CD14-positive monocyte (primary cell): ENCODE data around the gene GRIN3B. TPM values are rescaled to one million over a fixed set of nuclear protein-coding genes. Genes with fewer than 3 reads are reported as not detected.

Source experiments
- DNase-seq, 3 donors: peaks; one replicate each; pipeline ENCODE4 v3.0.0-alpha.2; 2011 to 2022
- H2AFZ ChIP-seq: 2 replicates; pipeline ENCODE4 v1.6.0; 2012; ENCODE audit warnings: mild to moderate bottlenecking, low read depth, low read length, inconsistent platforms; ENCODE audit not compliant: insufficient read depth, poor library complexity, severe bottlenecking
- H3K27ac ChIP-seq, 2 donors: 1 replicate in 1 of 2; 2 replicates in 1 of 2; pipeline ENCODE4 v1.5.1; 2012 to 2013; ENCODE audit warnings: low read length in 2 of 2, control low read depth in 1 of 2, inconsistent platforms in 1 of 2, low read depth in 1 of 2, mild to moderate bottlenecking in 1 of 2
- H3K27me3 ChIP-seq, 2 donors: one replicate each; pipeline versions ENCODE4 v1.6.0 to v1.6.1; 2011 to 2013; ENCODE audit warnings: low read length in 2 of 2; ENCODE audit not compliant: control insufficient read depth in 2 of 2, insufficient read depth in 2 of 2
- H3K36me3 ChIP-seq, 2 donors: replicated peaks in 1 of 2; 1 replicate in 1 of 2; 2 replicates in 1 of 2; pipeline versions ENCODE4 v1.5.1 to v1.6.1; 2012 to 2013; ENCODE audit warnings: low read length in 2 of 2, control low read depth in 1 of 2, inconsistent platforms in 1 of 2, mild to moderate bottlenecking in 1 of 2; ENCODE audit not compliant: insufficient read depth in 2 of 2, control insufficient read depth in 1 of 2
- H3K4me1 ChIP-seq, 2 donors: 1 replicate in 1 of 2; 2 replicates in 1 of 2; pipeline versions ENCODE4 v1.5.1 to v1.6.1; 2012 to 2013; ENCODE audit warnings: low read length in 2 of 2, control low read depth in 1 of 2, inconsistent platforms in 1 of 2, mild to moderate bottlenecking in 1 of 2, moderate library complexity in 1 of 2; ENCODE audit not compliant: insufficient read depth in 2 of 2, control insufficient read depth in 1 of 2
- H3K4me2 ChIP-seq: replicated peaks from 2 replicates; pipeline ENCODE3; 2012; ENCODE audit warnings: low read length, moderate library complexity, mild to moderate bottlenecking; ENCODE audit not compliant: poor library complexity, severe bottlenecking; ENCODE audit errors: extremely low read depth
- H3K4me3 ChIP-seq, 3 experiments: fragments of 200-600 bp in 1 of 3; sonication (generic) in 1 of 3; replicated peaks in 1 of 3; 1 replicate in 2 of 3; 2 replicates in 1 of 3; pipeline ENCODE4 v1.5.1; 2011 to 2013; ENCODE audit warnings: low read length in 3 of 3, mild to moderate bottlenecking in 3 of 3, control low read depth in 2 of 3, low read depth in 2 of 3, inconsistent platforms in 1 of 3, moderate library complexity in 1 of 3
- H3K79me2 ChIP-seq: 2 replicates; pipeline ENCODE4 v1.6.0; 2012; ENCODE audit warnings: mild to moderate bottlenecking, control low read depth, inconsistent platforms, low read length, moderate library complexity; ENCODE audit not compliant: insufficient read depth
- H3K9ac ChIP-seq: 2 replicates; pipeline ENCODE4 v1.6.0; 2017; ENCODE audit warnings: low read length, mild to moderate bottlenecking; ENCODE audit not compliant: insufficient read depth, poor library complexity, severe bottlenecking
- H3K9me3 ChIP-seq, 2 donors: replicated peaks in 1 of 2; 1 replicate in 1 of 2; 2 replicates in 1 of 2; pipeline versions ENCODE4 v1.5.1 to v1.6.1; 2012 to 2013; ENCODE audit warnings: low read length in 2 of 2, control low read depth in 1 of 2; ENCODE audit not compliant: control insufficient read depth in 1 of 2, insufficient read depth in 1 of 2
- H4K20me1 ChIP-seq: 2 replicates; pipeline ENCODE4 v1.6.0; 2012; ENCODE audit warnings: mild to moderate bottlenecking, low read length, control low read depth, moderate library complexity; ENCODE audit not compliant: insufficient read depth
- H3K27ac Mint-ChIP-seq, 7 donors: one replicate each; pipeline ENCODE4 v1.8.0; 2020; ENCODE audit warnings: mild to moderate bottlenecking in 7 of 7, mixed read lengths in 7 of 7, moderate library complexity in 6 of 7, inconsistent platforms in 2 of 7
- H3K27me3 Mint-ChIP-seq, 3 donors: one replicate each; pipeline ENCODE4 v1.8.0; 2021 to 2022; ENCODE audit warnings: low read depth in 3 of 3, mild to moderate bottlenecking in 3 of 3, mixed read lengths in 3 of 3, moderate library complexity in 3 of 3, inconsistent platforms in 1 of 3
- H3K36me3 Mint-ChIP-seq, 2 donors: one replicate each; pipeline ENCODE4 v1.8.0; 2020; ENCODE audit warnings: mixed read lengths in 2 of 2, inconsistent platforms in 1 of 2, mild to moderate bottlenecking in 1 of 2
- H3K4me1 Mint-ChIP-seq: one replicate; pipeline ENCODE4 v1.8.0; 2020; ENCODE audit warnings: mild to moderate bottlenecking, mixed read lengths
- H3K4me3 Mint-ChIP-seq, 2 donors: one replicate each; pipeline ENCODE4 v1.8.0; 2020; ENCODE audit warnings: mild to moderate bottlenecking in 2 of 2, mixed read lengths in 2 of 2, moderate library complexity in 1 of 2
- H3K9me3 Mint-ChIP-seq, 7 donors: one replicate each; pipeline ENCODE4 v1.8.0; 2020 to 2022; ENCODE audit warnings: mixed read lengths in 7 of 7, mild to moderate bottlenecking in 6 of 7, moderate library complexity in 6 of 7, inconsistent platforms in 2 of 7
- CTCF ChIP-seq: fragments of 200-600 bp; IDR thresholded peaks from one replicate; pipeline ENCODE4 v1.8.0; 2022; ENCODE audit warnings: antibody characterized with exemption, mild to moderate bottlenecking
- WGBS: methylation state at CpG from one replicate; pipeline ENCODE4 v1.1.5; 2013; ENCODE audit warnings: missing lambda C conversion rate; ENCODE audit not compliant: insufficient coverage; 5-methylcytosine and 5-hydroxymethylcytosine counted together
- intact Hi-C, 2 donors: fragments of 100-400 bp; cut with micrococcal nuclease; formaldehyde crosslinking; loops; one replicate each; pipeline versions ENCODE4 v1.15.0 to v1.15.1; 2023
- polyA plus RNA-seq, 3 donors: library from polyadenylated mRNA; depleted of rRNA in 1 of 3; unstranded in 2 of 3; stranded (reverse) in 1 of 3; fragments of 300-500 nt in 2 of 3; fragments of >200 nt in 1 of 3; fragmentation: Illumina TruSeq in 2 of 3; gene quantifications; 1 replicate in 2 of 3; 2 replicates in 1 of 3; pipeline ENCODE4 v1.2.3, GENCODE V29; 2012 to 2021

GRIN3B gene
- polyA plus RNA-seq, 3 donors = 0.13 to 0.27 TPM; not detected in 1

GRCh38 chr19:1010586-1011510, 10.6 kb downstream of the GRIN3B start:
- Mint-ChIP-seq H3K4me1 (no peaks in the 10 kb centered on the region), H3K27me3 (peaks cover 0 to 3% (median 2%) of the 10 kb centered on the region in 3 donors), H3K36me3 (peaks cover 17 to 39% of the 10 kb centered on the region in 2 donors), H3K4me3 (no peak overlapping the region), H3K27ac (no peak overlapping the region), H3K9me3 (peaks cover 0 to 3% (median 0%) of the 10 kb centered on the region in 7 donors)
- Histone ChIP-seq H3K4me3 (no peak overlapping the region), H3K27me3 (no peaks in the 10 kb centered on the region), H3K27ac (no peak overlapping the region), H3K36me3 (peaks cover 41 to 56% of the 10 kb centered on the region in 2 donors), H3K9ac (no peak overlapping the region), H2AFZ (no peak overlapping the region), H4K20me1 (peaks cover 76% of the 10 kb centered on the region), H3K79me2 (peaks cover 28% of the 10 kb centered on the region), H3K9me3 (no peaks in the 10 kb centered on the region), H3K4me2 (no peak overlapping the region), H3K4me1 (no peaks in the 10 kb centered on the region)
- 94% methylated on average over 37 of the region's 56 CpGs for WGBS
- no peak for DNase-seq
- intact Hi-C loops = no loop called here
- TF ChIP-seq CTCF = no peak

GRCh38 chr19:1011831-1012333, 11.7 kb downstream of the GRIN3B start:
- H3K36me3 ChIP-seq = peaks cover 41 to 56% of the 10 kb centered on the region in 2 donors
- H3K27ac ChIP-seq = no peak overlapping the region
- no peaks in the 10 kb centered on the region for H3K27me3 ChIP-seq
- peaks cover 85% of the 10 kb centered on the region for H4K20me1 ChIP-seq
- H2AFZ ChIP-seq = no peak overlapping the region
- H3K4me3 ChIP-seq = no peak overlapping the region
- 97% methylated on average over 30 of the region's 36 CpGs for WGBS
- peaks cover 0 to 3% (median 2%) of the 10 kb centered on the region in 3 donors for H3K27me3 Mint-ChIP-seq
- peaks cover 39% of the 10 kb centered on the region for H3K79me2 ChIP-seq
- H3K4me1 ChIP-seq = peaks cover 5 to 9% of the 10 kb centered on the region in 2 donors
- H3K4me1 Mint-ChIP-seq = peaks cover 6% of the 10 kb centered on the region
- H3K9me3 ChIP-seq = no peaks in the 10 kb centered on the region
- H3K4me3 Mint-ChIP-seq = no peak overlapping the region
- no peak overlapping the region for H3K27ac Mint-ChIP-seq
- TF ChIP-seq CTCF = no peak
- intact Hi-C loops = no loop called here
- H3K36me3 Mint-ChIP-seq = peaks cover 18 to 42% of the 10 kb centered on the region in 2 donors
- peaks cover 0 to 3% (median 0%) of the 10 kb centered on the region in 7 donors for H3K9me3 Mint-ChIP-seq
- no peak overlapping the region for H3K9ac ChIP-seq
- DNase-seq = no peak
- no peak overlapping the region for H3K4me2 ChIP-seq
